Smooth muscle cell (in vitro differentiated cells): ENCODE measurements around the gene ADRB2. TPM values are rescaled to one million over a fixed set of nuclear protein-coding genes. Genes with fewer than 3 reads are reported as not detected.

ENCODE experiments used
- DNase-seq: peaks from one replicate; lab custom pipeline; 2025; ENCODE audit not compliant: unreplicated experiment; lab: John Stamatoyannopoulos, UW
- H2AFZ ChIP-seq: fragments of 200-600 bp; sonication (generic); 2 replicates; pipeline ENCODE4 v1.6.0; 2016; ENCODE audit warnings: antibody characterized with exemption, low read depth, mild to moderate bottlenecking
- H3F3A ChIP-seq: fragments of 200-600 bp; sonication (generic); 2 replicates; pipeline ENCODE4 v1.6.0; 2017; ENCODE audit warnings: antibody characterized with exemption, low read depth
- H3K27ac ChIP-seq: fragments of 200-600 bp; sonication (generic); 2 replicates; pipeline ENCODE4 v1.5.1; 2016; ENCODE audit warnings: low read depth, mild to moderate bottlenecking
- H3K27me3 ChIP-seq: fragments of 200-600 bp; sonication (generic); 2 replicates; pipeline ENCODE4 v1.6.1; 2016; ENCODE audit warnings: low read depth, mild to moderate bottlenecking
- H3K36me3 ChIP-seq: fragments of 200-600 bp; sonication (generic); 2 replicates; pipeline ENCODE4 v1.5.1; 2016; ENCODE audit warnings: low read depth
- H3K4me1 ChIP-seq: fragments of 200-600 bp; sonication (generic); 2 replicates; pipeline ENCODE4 v1.5.1; 2016; ENCODE audit warnings: low read depth
- H3K4me2 ChIP-seq: fragments of 200-600 bp; sonication (generic); 2 replicates; pipeline ENCODE4 v1.6.0; 2016; ENCODE audit warnings: mild to moderate bottlenecking
- H3K4me3 ChIP-seq: fragments of 200-600 bp; sonication (generic); 2 replicates; pipeline ENCODE4 v1.5.1; 2016; ENCODE audit warnings: mild to moderate bottlenecking
- H3K79me2 ChIP-seq: fragments of 200-600 bp; sonication (generic); 2 replicates; pipeline ENCODE4 v1.6.0; 2016; ENCODE audit warnings: low read depth, mild to moderate bottlenecking
- H3K9ac ChIP-seq: fragments of 200-600 bp; sonication (generic); 2 replicates; pipeline ENCODE4 v1.6.0; 2016; ENCODE audit warnings: low read depth
- H3K9me3 ChIP-seq: fragments of 200-600 bp; sonication (generic); replicated peaks from 2 replicates; pipeline ENCODE4 v1.5.1; 2016; ENCODE audit warnings: low read depth
- H4K20me1 ChIP-seq: fragments of 200-600 bp; sonication (generic); 2 replicates; pipeline ENCODE4 v1.6.0; 2016; ENCODE audit warnings: low read depth
- WGBS: methylation state at CpG from one replicate; pipeline ENCODE4 v1.1.7; 2016; ENCODE audit warnings: low lambda C conversion rate; 5-methylcytosine and 5-hydroxymethylcytosine counted together
- polyA plus RNA-seq: library from polyadenylated mRNA; unstranded; fragments of >200 nt; fragmentation: Nextera tagmentation; extraction: Ambion mirVana; gene quantifications from 2 replicates; pipeline ENCODE4 v1.2.1, GENCODE V29; 2016
- total RNA-seq: library from RNA; depleted of rRNA; stranded (reverse); fragments of >200 nt; gene quantifications from 2 replicates; pipeline ENCODE4 v1.2.3, GENCODE V29; 2014
- TF ChIP-seq, protein P1 (sequence below): fragments of 200-600 bp; sonication (generic); IDR thresholded peaks from 2 replicates; pipeline ENCODE4 v1.5.1; 2017; ENCODE audit warnings: borderline replicate concordance, mild to moderate bottlenecking, antibody characterized with exemption; ENCODE audit not compliant: insufficient read depth, poor library complexity, severe bottlenecking

ADRB2 gene
- total and polyA plus RNA-seq, 2 experiments from 2014 or later, result 1.9 TPM

DNA sequence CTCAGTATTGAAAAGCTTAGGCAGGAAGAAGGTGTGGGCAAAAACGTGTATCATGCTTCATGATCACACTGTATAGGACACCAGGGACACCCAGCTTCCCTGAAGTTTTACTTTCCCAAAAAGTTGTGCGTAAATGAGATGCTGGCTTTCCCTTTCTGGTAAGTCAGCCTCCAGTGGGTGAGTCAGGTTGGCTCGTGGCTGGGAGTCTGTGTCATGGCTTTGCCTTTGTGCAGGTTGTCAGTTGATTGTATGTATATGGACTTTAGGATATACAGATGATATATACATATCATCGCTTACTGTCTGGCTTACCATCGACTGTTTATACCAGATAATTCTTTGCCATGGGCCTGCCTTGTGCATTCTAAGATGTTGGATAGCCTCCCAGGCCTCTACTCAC, 34.2 kb downstream of the ADRB2 start:
- no peak overlapping the region for H3K27ac ChIP-seq
- H3K4me2 ChIP-seq, result no peak overlapping the region
- TF ChIP-seq, protein P1, sequence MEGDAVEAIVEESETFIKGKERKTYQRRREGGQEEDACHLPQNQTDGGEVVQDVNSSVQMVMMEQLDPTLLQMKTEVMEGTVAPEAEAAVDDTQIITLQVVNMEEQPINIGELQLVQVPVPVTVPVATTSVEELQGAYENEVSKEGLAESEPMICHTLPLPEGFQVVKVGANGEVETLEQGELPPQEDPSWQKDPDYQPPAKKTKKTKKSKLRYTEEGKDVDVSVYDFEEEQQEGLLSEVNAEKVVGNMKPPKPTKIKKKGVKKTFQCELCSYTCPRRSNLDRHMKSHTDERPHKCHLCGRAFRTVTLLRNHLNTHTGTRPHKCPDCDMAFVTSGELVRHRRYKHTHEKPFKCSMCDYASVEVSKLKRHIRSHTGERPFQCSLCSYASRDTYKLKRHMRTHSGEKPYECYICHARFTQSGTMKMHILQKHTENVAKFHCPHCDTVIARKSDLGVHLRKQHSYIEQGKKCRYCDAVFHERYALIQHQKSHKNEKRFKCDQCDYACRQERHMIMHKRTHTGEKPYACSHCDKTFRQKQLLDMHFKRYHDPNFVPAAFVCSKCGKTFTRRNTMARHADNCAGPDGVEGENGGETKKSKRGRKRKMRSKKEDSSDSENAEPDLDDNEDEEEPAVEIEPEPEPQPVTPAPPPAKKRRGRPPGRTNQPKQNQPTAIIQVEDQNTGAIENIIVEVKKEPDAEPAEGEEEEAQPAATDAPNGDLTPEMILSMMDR, result no peak
- H3K36me3 ChIP-seq, result no peaks in the 10 kb centered on the region
- no peaks in the 10 kb centered on the region for H3K9me3 ChIP-seq
- H4K20me1 ChIP-seq, result no peaks in the 10 kb centered on the region
- WGBS, result 76% methylated on average over 5 of the region's 5 CpGs
- no peak overlapping the region for H3K9ac ChIP-seq
- no peaks in the 10 kb centered on the region for H3K27me3 ChIP-seq
- no peak for DNase-seq
- H3F3A ChIP-seq, result no peaks in the 10 kb centered on the region
- H3K4me1 ChIP-seq, result no peaks in the 10 kb centered on the region
- H3K4me3 ChIP-seq, result no peak overlapping the region
- H2AFZ ChIP-seq, result no peak overlapping the region
- no peaks in the 10 kb centered on the region for H3K79me2 ChIP-seq

DNA sequence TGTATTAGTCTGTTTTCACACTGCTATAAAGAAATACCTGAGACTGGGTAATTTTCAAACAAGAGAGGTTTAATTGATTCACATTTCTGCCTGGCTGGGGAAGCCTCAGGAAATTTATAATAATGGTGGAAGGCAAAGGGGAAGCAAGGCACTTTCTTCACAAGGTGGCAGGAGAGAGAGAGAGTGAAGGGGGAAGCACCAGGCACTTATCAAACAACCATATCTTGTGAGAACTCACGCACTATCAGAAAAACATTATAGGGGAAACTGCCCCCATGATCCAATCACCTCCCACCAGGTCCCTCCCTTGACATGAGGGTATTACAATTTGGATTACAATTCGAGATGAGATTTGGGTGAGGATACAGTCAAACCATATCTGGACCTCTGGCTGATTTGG, 34.7 kb downstream of the ADRB2 start:
- 91% methylated on average over 2 of the region's 2 CpGs for WGBS
- no peak overlapping the region for H3K4me3 ChIP-seq
- no peaks in the 10 kb centered on the region for H3K4me1 ChIP-seq
- no peaks in the 10 kb centered on the region for H3K27me3 ChIP-seq
- H3F3A ChIP-seq, result no peaks in the 10 kb centered on the region
- no peak overlapping the region for H3K27ac ChIP-seq
- no peak overlapping the region for H2AFZ ChIP-seq
- no peak overlapping the region for H3K9ac ChIP-seq
- TF ChIP-seq, protein P1, result no peak
- no peak for DNase-seq
- no peaks in the 10 kb centered on the region for H3K9me3 ChIP-seq
- H3K4me2 ChIP-seq, result no peak overlapping the region
- no peaks in the 10 kb centered on the region for H3K79me2 ChIP-seq
- no peaks in the 10 kb centered on the region for H4K20me1 ChIP-seq
- H3K36me3 ChIP-seq, result no peaks in the 10 kb centered on the region

DNA sequence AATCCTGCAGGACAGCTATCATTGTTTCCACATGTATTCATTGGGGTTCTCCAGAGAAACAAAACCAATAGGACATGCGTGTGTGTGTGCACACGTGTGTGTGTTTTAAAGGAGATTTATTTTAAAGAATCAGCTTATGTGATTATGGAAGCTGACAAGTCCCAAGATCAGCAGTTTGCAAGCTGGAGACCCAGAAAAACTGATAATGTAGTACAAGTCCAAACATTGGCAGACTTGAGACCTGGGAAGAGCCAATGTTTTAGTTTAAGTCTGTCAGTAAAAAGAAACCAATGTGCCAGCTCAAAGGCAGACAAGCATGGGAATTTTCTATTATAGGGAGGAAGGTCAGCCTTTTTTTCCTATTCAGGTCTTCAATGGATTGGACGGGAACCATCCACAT, 35.3 kb downstream of the ADRB2 start:
- H3K9ac ChIP-seq, result no peak overlapping the region
- WGBS, result 91% methylated on average over 3 of the region's 3 CpGs
- no peak overlapping the region for H3K4me3 ChIP-seq
- H3K27ac ChIP-seq, result no peak overlapping the region
- TF ChIP-seq, protein P1, result no peak
- no peaks in the 10 kb centered on the region for H3K27me3 ChIP-seq
- H3K79me2 ChIP-seq, result no peaks in the 10 kb centered on the region
- H3K36me3 ChIP-seq, result no peaks in the 10 kb centered on the region
- H3K9me3 ChIP-seq, result no peaks in the 10 kb centered on the region
- no peaks in the 10 kb centered on the region for H3K4me1 ChIP-seq
- no peaks in the 10 kb centered on the region for H4K20me1 ChIP-seq
- DNase-seq, result no peak
- H3F3A ChIP-seq, result no peaks in the 10 kb centered on the region
- H2AFZ ChIP-seq, result no peak overlapping the region
- no peak overlapping the region for H3K4me2 ChIP-seq

DNA sequence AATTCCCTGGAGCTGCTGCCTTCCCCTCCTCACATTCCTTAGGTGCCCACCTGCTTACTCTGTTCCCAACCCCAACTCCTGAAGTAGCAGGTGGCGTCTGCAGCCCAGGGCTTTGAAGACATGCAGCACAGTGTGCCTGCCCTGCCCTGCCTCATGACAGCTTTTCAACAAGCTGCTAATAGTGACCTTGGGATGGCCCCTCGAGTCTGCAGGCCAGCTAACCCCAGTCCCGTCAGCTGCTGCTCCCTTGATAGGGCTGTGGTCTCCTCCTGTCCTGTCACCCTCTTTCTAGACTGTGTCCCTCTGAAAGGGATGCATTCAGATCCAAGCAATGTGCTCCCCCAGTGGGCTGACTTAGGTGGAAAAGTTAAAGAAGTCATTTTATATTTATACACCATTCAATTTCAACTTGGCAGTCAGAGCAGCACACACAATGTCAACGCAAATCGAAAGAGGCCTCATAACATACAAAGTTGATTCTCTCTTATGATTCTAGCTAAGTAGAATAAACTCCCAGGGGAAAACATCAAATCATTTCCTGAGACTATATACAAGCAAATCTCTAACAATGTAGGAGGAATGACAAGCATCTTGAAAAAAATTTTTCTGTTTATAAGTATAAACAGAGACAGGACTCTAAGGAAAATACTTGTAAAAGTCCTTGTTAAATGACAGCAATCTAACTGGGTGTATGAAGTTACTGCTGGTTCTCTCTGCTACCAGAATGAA, 37.9 kb downstream of the ADRB2 start:
- TF ChIP-seq, protein P1, result no peak
- Histone ChIP-seq H3K27ac (no peak overlapping the region), H4K20me1 (no peaks in the 10 kb centered on the region), H3K79me2 (no peaks in the 10 kb centered on the region), H3K36me3 (no peaks in the 10 kb centered on the region), H3K4me3 (no peak overlapping the region), H2AFZ (no peak overlapping the region), H3K9ac (no peak overlapping the region), H3F3A (no peaks in the 10 kb centered on the region), H3K9me3 (no peaks in the 10 kb centered on the region), H3K4me1 (no peaks in the 10 kb centered on the region), H3K27me3 (no peaks in the 10 kb centered on the region), H3K4me2 (no peak overlapping the region)
- 89% methylated on average over 5 of the region's 5 CpGs for WGBS
- no peak for DNase-seq
